Nephron progenitor cell (in vitro differentiated cells): ENCODE results near the gene PCNA.

Source experiments
- DNase-seq: peaks from one replicate; pipeline ENCODE4 v3.0.0; 2021
- H3K27ac Mint-ChIP-seq: 2 replicates; pipeline ENCODE4 v1.8.0; 2021; ENCODE audit warnings: mild to moderate bottlenecking, moderate library complexity, mixed read lengths
- H3K27me3 Mint-ChIP-seq: 2 replicates; pipeline ENCODE4 v1.8.0; 2021; ENCODE audit warnings: mild to moderate bottlenecking, low read depth, mixed read lengths; ENCODE audit not compliant: poor library complexity
- H3K36me3 Mint-ChIP-seq: 2 replicates; pipeline ENCODE4 v1.8.0; 2021; ENCODE audit warnings: low read depth, mixed read lengths
- H3K4me1 Mint-ChIP-seq: 2 replicates; pipeline ENCODE4 v1.8.0; 2021; ENCODE audit warnings: mixed read lengths
- H3K4me3 Mint-ChIP-seq: 2 replicates; pipeline ENCODE4 v1.8.0; 2021; ENCODE audit warnings: mild to moderate bottlenecking, moderate library complexity, mixed read lengths
- H3K9me3 Mint-ChIP-seq: 2 replicates; pipeline ENCODE4 v1.8.0; 2021; ENCODE audit warnings: mild to moderate bottlenecking, moderate library complexity, mixed read lengths
- CTCF ChIP-seq: fragments of 200-600 bp; sonication (generic); IDR thresholded peaks from 2 replicates; pipeline ENCODE4 v1.5.0; 2021; ENCODE audit warnings: antibody characterized with exemption

Gene PCNA

GRCh38 chr20:5153152-5153467 is 33.4 kb upstream of the PCNA start:
- peaks cover 77% of the 10 kb centered on the region for H3K4me1 Mint-ChIP-seq
- no peaks in the 10 kb centered on the region for H3K27me3 Mint-ChIP-seq
- no peaks in the 10 kb centered on the region for H3K9me3 Mint-ChIP-seq
- no peak for TF ChIP-seq CTCF
- H3K36me3 Mint-ChIP-seq: peaks cover 7% of the 10 kb centered on the region
- no peak overlapping the region for H3K4me3 Mint-ChIP-seq
- no peak for DNase-seq
- H3K27ac Mint-ChIP-seq: peak overlapping the region; percentile 23

- Mint-ChIP-seq H3K4me3 (no peak overlapping the region), H3K4me1 (peaks cover 81% of the 10 kb centered on the region), H3K36me3 (peaks cover 5% of the 10 kb centered on the region), H3K27me3 (peaks cover 2% of the 10 kb centered on the region), H3K9me3 (no peaks in the 10 kb centered on the region), H3K27ac (peak overlapping the region; percentile 88)
- TF ChIP-seq CTCF: no peak
- no peak for DNase-seq
Observed at GRCh38 chr20:5150226-5151076, 30.7 kb upstream of the PCNA start.

- Mint-ChIP-seq H3K4me1 (peaks cover 78% of the 10 kb centered on the region), H3K9me3 (no peaks in the 10 kb centered on the region), H3K27me3 (peaks cover 4% of the 10 kb centered on the region), H3K27ac (no peak overlapping the region), H3K36me3 (peaks cover 5% of the 10 kb centered on the region), H3K4me3 (no peak overlapping the region)
- DNase-seq: no peak
- no peak for TF ChIP-seq CTCF
Observed at GRCh38 chr20:5149892-5150225, 30.1 kb upstream of the PCNA start.

GRCh38 chr20:5148581-5148980 is 28.8 kb upstream of the PCNA start:
- DNase-seq: no peak
- Mint-ChIP-seq H3K4me3 (no peak overlapping the region), H3K4me1 (peaks cover 65% of the 10 kb centered on the region), H3K9me3 (no peaks in the 10 kb centered on the region), H3K27ac (peak overlapping the region; percentile 81), H3K27me3 (peaks cover 4% of the 10 kb centered on the region), H3K36me3 (peaks cover 14% of the 10 kb centered on the region)
- no peak for TF ChIP-seq CTCF

GRCh38 chr20:5146871-5147592 is 27.3 kb upstream of the PCNA start:
- Mint-ChIP-seq H3K27ac (no peak overlapping the region), H3K9me3 (no peaks in the 10 kb centered on the region), H3K4me1 (peaks cover 55% of the 10 kb centered on the region), H3K27me3 (peaks cover 4% of the 10 kb centered on the region), H3K4me3 (no peak overlapping the region), H3K36me3 (peaks cover 14% of the 10 kb centered on the region)
- DNase-seq: no peak
- TF ChIP-seq CTCF: no peak
